Measurements from ENCODE around the gene CCR4. TPM values are rescaled to one million over a fixed set of nuclear protein-coding genes. Genes with fewer than 3 reads are reported as not detected.
"Not testable (repeated sequence)": the region's sequence is repeated elsewhere in the genome, so short reads cannot be mapped to it uniquely, and the experiment has no call there.

The CCR4 gene
- total RNA-seq, 1 experiment from 2014 or later: not detected

DNA sequence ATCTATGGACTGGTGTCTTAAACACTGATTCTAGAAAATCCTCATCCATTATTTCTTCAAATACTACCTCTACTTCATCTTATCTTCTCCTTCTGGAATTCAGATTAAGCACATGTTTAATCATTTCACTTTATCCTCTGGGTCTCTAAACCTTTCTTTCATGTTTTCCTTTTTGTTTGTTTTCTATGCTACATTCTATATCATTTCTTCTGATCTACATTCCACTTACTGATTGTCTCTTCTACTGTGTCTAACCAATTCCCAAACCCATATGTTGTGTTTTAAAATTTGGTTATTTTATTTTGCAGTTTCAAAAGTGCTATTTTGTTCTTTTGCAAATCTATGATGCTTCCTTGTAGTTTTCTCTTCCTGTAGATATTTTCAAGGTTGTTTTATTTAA is 31.7 kb downstream of the CCR4 start:
- BruUV-seq (replicated peaks): no TSS peak
- H3K36me3 ChIP-seq (ENCODE audit: control insufficient read depth in 1 of 2, insufficient read depth in 2 of 2, low read length in 2 of 2): no peaks in the 10 kb centered on the region
- no peaks in the 10 kb centered on the region for H3K27me3 ChIP-seq (ENCODE audit: insufficient read depth, low read length)
- H3K4me3 ChIP-seq (replicated peaks in 1 of 2; ENCODE audit: low read depth in 1 of 2, low read length in 2 of 2): no peak overlapping the region
- no peak overlapping the region for H3K4me2 ChIP-seq (ENCODE audit: low read length)
- ATAC-seq (no peak), DNase-seq (ENCODE audit: low read depth, low spot score) (no peak)
- H3K9me3 ChIP-seq (ENCODE audit: control insufficient read depth in 1 of 2, insufficient read depth in 1 of 2, low read depth in 1 of 2, low read length in 2 of 2): no peaks in the 10 kb centered on the region
- H3K27ac ChIP-seq (ENCODE audit: low read depth, low read length): no peak overlapping the region
- ChIA-PET RAD21 (ENCODE audit: low non-redundant PET in 1 of 2, low total read pairs in 2 of 2, uncharacterized antibody in 2 of 2, unreplicated experiment in 2 of 2) (no interaction called here), CTCF (no interaction called here), POLR2A (no interaction called here)
- no peak overlapping the region for H3K9ac ChIP-seq (ENCODE audit: low read length)
- H3K79me2 ChIP-seq (ENCODE audit: insufficient read depth, low read length): no peaks in the 10 kb centered on the region
- no peaks in the 10 kb centered on the region for H3K9me2 ChIP-seq (ENCODE audit: insufficient read depth)
- H2AFZ ChIP-seq (ENCODE audit: low read depth, low read length, poor library complexity, severe bottlenecking): no peak overlapping the region
- TF ChIP-seq RAD21 (IDR thresholded peaks at IDR 0.05; ENCODE audit: low read depth) (no peak), TCF7L2 (IDR thresholded peaks at IDR 0.05; ENCODE audit: borderline replicate concordance, extremely low read depth, insufficient read depth, insufficient read length) (no peak), EZH2phosphoT487 (IDR thresholded peaks at IDR 0.05; ENCODE audit: borderline replicate concordance) (no peak), EGR1 (IDR thresholded peaks at IDR 0.05; ENCODE audit: low read depth) (no peak), SP1 (IDR thresholded peaks at IDR 0.05; ENCODE audit: low read depth) (no peak), ELF1 (IDR thresholded peaks at IDR 0.05; ENCODE audit: borderline replicate concordance, low read depth) (no peak), ZNF274 (IDR thresholded peaks at IDR 0.05; ENCODE audit: low read depth, low read length) (no peak), SIN3A (IDR thresholded peaks at IDR 0.05; ENCODE audit: low read depth) (no peak), ZFX (IDR thresholded peaks at IDR 0.05) (no peak), POLR2AphosphoS5 (IDR thresholded peaks at IDR 0.05; ENCODE audit: low read depth, low read length) (no peak)
- TF ChIP-seq, protein P1, sequence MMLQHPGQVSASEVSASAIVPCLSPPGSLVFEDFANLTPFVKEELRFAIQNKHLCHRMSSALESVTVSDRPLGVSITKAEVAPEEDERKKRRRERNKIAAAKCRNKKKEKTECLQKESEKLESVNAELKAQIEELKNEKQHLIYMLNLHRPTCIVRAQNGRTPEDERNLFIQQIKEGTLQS (IDR thresholded peaks at IDR 0.05): no peak
- TF ChIP-seq, protein P2, sequence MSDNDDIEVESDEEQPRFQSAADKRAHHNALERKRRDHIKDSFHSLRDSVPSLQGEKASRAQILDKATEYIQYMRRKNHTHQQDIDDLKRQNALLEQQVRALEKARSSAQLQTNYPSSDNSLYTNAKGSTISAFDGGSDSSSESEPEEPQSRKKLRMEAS (IDR thresholded peaks at IDR 0.05): no peak
- TF ChIP-seq, protein P3, sequence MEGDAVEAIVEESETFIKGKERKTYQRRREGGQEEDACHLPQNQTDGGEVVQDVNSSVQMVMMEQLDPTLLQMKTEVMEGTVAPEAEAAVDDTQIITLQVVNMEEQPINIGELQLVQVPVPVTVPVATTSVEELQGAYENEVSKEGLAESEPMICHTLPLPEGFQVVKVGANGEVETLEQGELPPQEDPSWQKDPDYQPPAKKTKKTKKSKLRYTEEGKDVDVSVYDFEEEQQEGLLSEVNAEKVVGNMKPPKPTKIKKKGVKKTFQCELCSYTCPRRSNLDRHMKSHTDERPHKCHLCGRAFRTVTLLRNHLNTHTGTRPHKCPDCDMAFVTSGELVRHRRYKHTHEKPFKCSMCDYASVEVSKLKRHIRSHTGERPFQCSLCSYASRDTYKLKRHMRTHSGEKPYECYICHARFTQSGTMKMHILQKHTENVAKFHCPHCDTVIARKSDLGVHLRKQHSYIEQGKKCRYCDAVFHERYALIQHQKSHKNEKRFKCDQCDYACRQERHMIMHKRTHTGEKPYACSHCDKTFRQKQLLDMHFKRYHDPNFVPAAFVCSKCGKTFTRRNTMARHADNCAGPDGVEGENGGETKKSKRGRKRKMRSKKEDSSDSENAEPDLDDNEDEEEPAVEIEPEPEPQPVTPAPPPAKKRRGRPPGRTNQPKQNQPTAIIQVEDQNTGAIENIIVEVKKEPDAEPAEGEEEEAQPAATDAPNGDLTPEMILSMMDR (IDR thresholded peaks at IDR 0.05 in 2 of 3, conservative IDR thresholded peaks at IDR 0.05 in 1 of 3; ENCODE audit: borderline replicate concordance in 1 of 3, insufficient read depth in 1 of 3, low read depth in 2 of 3, low read length in 2 of 3): no peak
- TF ChIP-seq, protein P4, sequence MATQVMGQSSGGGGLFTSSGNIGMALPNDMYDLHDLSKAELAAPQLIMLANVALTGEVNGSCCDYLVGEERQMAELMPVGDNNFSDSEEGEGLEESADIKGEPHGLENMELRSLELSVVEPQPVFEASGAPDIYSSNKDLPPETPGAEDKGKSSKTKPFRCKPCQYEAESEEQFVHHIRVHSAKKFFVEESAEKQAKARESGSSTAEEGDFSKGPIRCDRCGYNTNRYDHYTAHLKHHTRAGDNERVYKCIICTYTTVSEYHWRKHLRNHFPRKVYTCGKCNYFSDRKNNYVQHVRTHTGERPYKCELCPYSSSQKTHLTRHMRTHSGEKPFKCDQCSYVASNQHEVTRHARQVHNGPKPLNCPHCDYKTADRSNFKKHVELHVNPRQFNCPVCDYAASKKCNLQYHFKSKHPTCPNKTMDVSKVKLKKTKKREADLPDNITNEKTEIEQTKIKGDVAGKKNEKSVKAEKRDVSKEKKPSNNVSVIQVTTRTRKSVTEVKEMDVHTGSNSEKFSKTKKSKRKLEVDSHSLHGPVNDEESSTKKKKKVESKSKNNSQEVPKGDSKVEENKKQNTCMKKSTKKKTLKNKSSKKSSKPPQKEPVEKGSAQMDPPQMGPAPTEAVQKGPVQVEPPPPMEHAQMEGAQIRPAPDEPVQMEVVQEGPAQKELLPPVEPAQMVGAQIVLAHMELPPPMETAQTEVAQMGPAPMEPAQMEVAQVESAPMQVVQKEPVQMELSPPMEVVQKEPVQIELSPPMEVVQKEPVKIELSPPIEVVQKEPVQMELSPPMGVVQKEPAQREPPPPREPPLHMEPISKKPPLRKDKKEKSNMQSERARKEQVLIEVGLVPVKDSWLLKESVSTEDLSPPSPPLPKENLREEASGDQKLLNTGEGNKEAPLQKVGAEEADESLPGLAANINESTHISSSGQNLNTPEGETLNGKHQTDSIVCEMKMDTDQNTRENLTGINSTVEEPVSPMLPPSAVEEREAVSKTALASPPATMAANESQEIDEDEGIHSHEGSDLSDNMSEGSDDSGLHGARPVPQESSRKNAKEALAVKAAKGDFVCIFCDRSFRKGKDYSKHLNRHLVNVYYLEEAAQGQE (IDR thresholded peaks at IDR 0.05; ENCODE audit: low read depth): no peak
- no peaks in the 10 kb centered on the region for H3K4me1 ChIP-seq (ENCODE audit: control insufficient read depth in 1 of 2, insufficient read depth in 2 of 2, low read length in 2 of 2)
- intact Hi-C loops (cut with micrococcal nuclease): no loop called here
- no peaks in the 10 kb centered on the region for H4K20me1 ChIP-seq (ENCODE audit: insufficient read depth)

DNA sequence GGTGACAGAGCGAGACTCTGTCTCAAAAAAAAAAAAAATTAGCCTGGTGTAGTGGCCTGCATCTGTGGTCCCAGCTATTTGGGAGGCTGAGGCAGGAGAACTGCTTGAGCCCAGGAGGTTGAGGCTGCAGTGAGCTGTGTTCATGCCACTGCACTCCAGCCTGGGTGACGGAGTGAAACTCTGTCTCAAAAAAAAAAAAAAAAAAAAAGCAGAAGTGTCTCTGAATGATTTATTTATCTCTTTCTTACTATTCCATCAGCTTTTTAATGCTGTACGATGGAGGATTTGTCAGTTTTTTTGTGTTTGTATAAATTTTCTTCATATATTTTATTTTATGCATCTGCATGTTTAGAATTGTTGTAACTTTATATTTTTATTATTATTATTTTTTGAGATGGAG is 33.5 kb downstream of the CCR4 start:
- H3K36me3 ChIP-seq (ENCODE audit: control insufficient read depth in 1 of 2, insufficient read depth in 2 of 2, low read length in 2 of 2); H2AFZ ChIP-seq (ENCODE audit: low read depth, low read length, poor library complexity, severe bottlenecking); H3K27me3 ChIP-seq (ENCODE audit: insufficient read depth, low read length); H3K9me2 ChIP-seq (ENCODE audit: insufficient read depth); H3K4me2 ChIP-seq (ENCODE audit: low read length); CTCF ChIA-PET; H4K20me1 ChIP-seq (ENCODE audit: insufficient read depth); POLR2A ChIA-PET; ATAC-seq; H3K9me3 ChIP-seq (ENCODE audit: control insufficient read depth in 1 of 2, insufficient read depth in 1 of 2, low read depth in 1 of 2, low read length in 2 of 2); intact Hi-C loops (cut with micrococcal nuclease); H3K27ac ChIP-seq (ENCODE audit: low read depth, low read length); H3K9ac ChIP-seq (ENCODE audit: low read length); DNase-seq (ENCODE audit: low read depth, low spot score); H3K4me3 ChIP-seq (replicated peaks in 1 of 2; ENCODE audit: low read depth in 1 of 2, low read length in 2 of 2); H3K4me1 ChIP-seq (ENCODE audit: control insufficient read depth in 1 of 2, insufficient read depth in 2 of 2, low read length in 2 of 2); BruUV-seq (replicated peaks); RAD21 ChIA-PET (ENCODE audit: low non-redundant PET in 1 of 2, low total read pairs in 2 of 2, uncharacterized antibody in 2 of 2, unreplicated experiment in 2 of 2); H3K79me2 ChIP-seq (ENCODE audit: insufficient read depth, low read length): not testable (repeated sequence)

All from HCT116 (cell line).